Stimulated activated naive B cell treated with anti-CD40 and anti-IgM and Interleukin-4, amounts not matched to agents 10 μg/mL and 1 μg/mL and 100 μg/mL, for 72 hours (primary cell): ENCODE results near the gene SMG6.

ENCODE experiments used
- ATAC-seq, 2 donors: fragments of 150-1000 bp; cut with Tn5 transposase; replicated peaks; 2 replicates each; pipeline ENCODE4 v1.10.0; 2021; ENCODE audit warnings: moderate library complexity in 1 of 2
- DNase-seq: peaks from one replicate; pipeline ENCODE4 v3.0.0; 2021
- H3K27ac Mint-ChIP-seq: one replicate; pipeline ENCODE4 v1.8.0; 2022; ENCODE audit warnings: mild to moderate bottlenecking, mixed read lengths
- H3K27me3 Mint-ChIP-seq, 2 donors: one replicate each; pipeline ENCODE4 v1.8.0; 2022; ENCODE audit warnings: mixed read lengths in 2 of 2
- H3K36me3 Mint-ChIP-seq, 2 donors: one replicate each; pipeline ENCODE4 v1.8.0; 2022; ENCODE audit warnings: mixed read lengths in 2 of 2, mild to moderate bottlenecking in 1 of 2
- H3K4me1 Mint-ChIP-seq, 2 donors: one replicate each; pipeline ENCODE4 v1.8.0; 2022; ENCODE audit warnings: mixed read lengths in 2 of 2, mild to moderate bottlenecking in 1 of 2
- H3K4me3 Mint-ChIP-seq, 2 donors: one replicate each; pipeline ENCODE4 v1.8.0; 2022; ENCODE audit warnings: mild to moderate bottlenecking in 2 of 2, mixed read lengths in 2 of 2, moderate library complexity in 1 of 2
- H3K9me3 Mint-ChIP-seq, 2 donors: one replicate each; pipeline ENCODE4 v1.8.0; 2022; ENCODE audit warnings: mixed read lengths in 2 of 2, mild to moderate bottlenecking in 1 of 2

The SMG6 gene

GRCh38 chr17:2057175-2057759 lies 246.3 kb downstream of the SMG6 start:
- H3K4me1 Mint-ChIP-seq = peaks cover 23 to 50% of the 10 kb centered on the region in 2 donors
- H3K27ac Mint-ChIP-seq = peak overlapping the region; percentile 80
- peaks cover 21 to 30% of the 10 kb centered on the region in 2 donors for H3K36me3 Mint-ChIP-seq
- H3K4me3 Mint-ChIP-seq = peak overlapping the region in 1 of 2 donors; percentile 48
- H3K27me3 Mint-ChIP-seq = peaks cover 11 to 14% of the 10 kb centered on the region in 2 donors
- no peaks in the 10 kb centered on the region for H3K9me3 Mint-ChIP-seq
- ATAC-seq (no peak), DNase-seq (no peak)

GRCh38 chr17:2056206-2057174 lies 247.1 kb downstream of the SMG6 start:
- ATAC-seq = no peak
- H3K27me3 Mint-ChIP-seq = peaks cover 19 to 22% of the 10 kb centered on the region in 2 donors
- peaks cover 30 to 58% of the 10 kb centered on the region in 2 donors for H3K4me1 Mint-ChIP-seq
- H3K4me3 Mint-ChIP-seq = peak overlapping the region; percentile 80 to 81
- H3K27ac Mint-ChIP-seq = peak overlapping the region; percentile 25
- DNase-seq = peak; percentile 24
- H3K9me3 Mint-ChIP-seq = no peaks in the 10 kb centered on the region
- H3K36me3 Mint-ChIP-seq = peaks cover 14 to 23% of the 10 kb centered on the region in 2 donors

- peaks cover 29 to 55% of the 10 kb centered on the region in 2 donors for H3K4me1 Mint-ChIP-seq
- H3K27ac Mint-ChIP-seq = no peak overlapping the region
- ATAC-seq (peak; percentile 2 to 14), DNase-seq (peak; percentile 15)
- no peaks in the 10 kb centered on the region for H3K9me3 Mint-ChIP-seq
- H3K27me3 Mint-ChIP-seq = peaks cover 23 to 24% of the 10 kb centered on the region in 2 donors
- H3K36me3 Mint-ChIP-seq = peaks cover 10 to 16% of the 10 kb centered on the region in 2 donors
- H3K4me3 Mint-ChIP-seq = peak overlapping the region; percentile 80 to 81
Observed at GRCh38 chr17:2055292-2056205, 248.0 kb downstream of the SMG6 start.

- DNase-seq (peak; percentile 74), ATAC-seq (peak; percentile 67 to 71)
- H3K9me3 Mint-ChIP-seq = no peaks in the 10 kb centered on the region
- peak within 1 kb of the TSS; percentile 73 to 81 for H3K4me3 Mint-ChIP-seq
- peaks cover 17 to 18% of the 10 kb centered on the region in 2 donors for H3K27me3 Mint-ChIP-seq
- peaks cover 4 to 9% of the 10 kb centered on the region in 2 donors for H3K36me3 Mint-ChIP-seq
- peak within 1 kb of the TSS; percentile 83 for H3K27ac Mint-ChIP-seq
- H3K4me1 Mint-ChIP-seq = peaks cover 22 to 47% of the 10 kb centered on the region in 2 donors
Observed at GRCh38 chr17:2054512-2055291, 248.9 kb downstream of the SMG6 start, which contains the start of gene HIC1. Gene HIC1 (plus strand): TSS chr17:2055103. CDS start chr17:2056691, 1,588 bp downstream.

GRCh38 chr17:2054262-2054511 lies 249.4 kb downstream of the SMG6 start:
- DNase-seq (no peak), ATAC-seq (no peak)
- peaks cover 17 to 18% of the 10 kb centered on the region in 2 donors for H3K27me3 Mint-ChIP-seq
- H3K4me3 Mint-ChIP-seq = peak overlapping the region; percentile 66 to 73
- no peaks in the 10 kb centered on the region for H3K9me3 Mint-ChIP-seq
- peaks cover 22 to 46% of the 10 kb centered on the region in 2 donors for H3K4me1 Mint-ChIP-seq
- no peak overlapping the region for H3K27ac Mint-ChIP-seq
- H3K36me3 Mint-ChIP-seq = peaks cover 0 to 6% of the 10 kb centered on the region in 2 donors

- DNase-seq (no peak), ATAC-seq (peak; percentile 9 to 24)
- no peak overlapping the region for H3K27ac Mint-ChIP-seq
- H3K9me3 Mint-ChIP-seq = no peaks in the 10 kb centered on the region
- peaks cover 17 to 18% of the 10 kb centered on the region in 2 donors for H3K27me3 Mint-ChIP-seq
- H3K36me3 Mint-ChIP-seq = peaks cover 0 to 6% of the 10 kb centered on the region in 2 donors
- peak overlapping the region; percentile 73 to 76 for H3K4me3 Mint-ChIP-seq
- peaks cover 24 to 47% of the 10 kb centered on the region in 2 donors for H3K4me1 Mint-ChIP-seq
Observed at GRCh38 chr17:2053380-2054261, 250.0 kb downstream of the SMG6 start.

GRCh38 chr17:2051933-2052559 lies 251.5 kb downstream of the SMG6 start:
- ATAC-seq = no peak
- H3K9me3 Mint-ChIP-seq = no peaks in the 10 kb centered on the region
- H3K4me1 Mint-ChIP-seq = peaks cover 27 to 54% of the 10 kb centered on the region in 2 donors
- peak overlapping the region in 1 of 2 donors; percentile 3 for H3K4me3 Mint-ChIP-seq
- peak overlapping the region; percentile 44 for H3K27ac Mint-ChIP-seq
- peaks cover 3 to 5% of the 10 kb centered on the region in 2 donors for H3K36me3 Mint-ChIP-seq
- no peak for DNase-seq
- H3K27me3 Mint-ChIP-seq = peaks cover 24 to 25% of the 10 kb centered on the region in 2 donors

GRCh38 chr17:2051061-2051932 lies 252.3 kb downstream of the SMG6 start:
- no peak for ATAC-seq
- Mint-ChIP-seq H3K4me1 (peaks cover 27 to 50% of the 10 kb centered on the region in 2 donors), H3K36me3 (peaks cover 0 to 5% of the 10 kb centered on the region in 2 donors), H3K27ac (peak overlapping the region; percentile 72), H3K27me3 (peaks cover 24 to 25% of the 10 kb centered on the region in 2 donors), H3K9me3 (no peaks in the 10 kb centered on the region), H3K4me3 (peak overlapping the region; percentile 57 to 72)
- no peak for DNase-seq

GRCh38 chr17:2050300-2051060 lies 253.1 kb downstream of the SMG6 start:
- H3K27ac Mint-ChIP-seq = no peak overlapping the region

GRCh38 chr17:2049333-2050299 lies 254.0 kb downstream of the SMG6 start:
- H3K36me3 Mint-ChIP-seq = peaks cover 5 to 8% of the 10 kb centered on the region in 2 donors
- H3K27me3 Mint-ChIP-seq = peaks cover 24 to 25% of the 10 kb centered on the region in 2 donors
- H3K4me1 Mint-ChIP-seq = peaks cover 26 to 44% of the 10 kb centered on the region in 2 donors
- peak; percentile 73 to 76 for ATAC-seq
- H3K9me3 Mint-ChIP-seq = no peaks in the 10 kb centered on the region
- H3K4me3 Mint-ChIP-seq = peak overlapping the region; percentile 77 to 82
- peak; percentile 84 for DNase-seq
- peak overlapping the region; percentile 51 for H3K27ac Mint-ChIP-seq

More at GRCh38 chr17:2050300-2051060, 253.1 kb downstream of the SMG6 start:
- Mint-ChIP-seq H3K27me3 (peaks cover 24 to 25% of the 10 kb centered on the region in 2 donors), H3K9me3 (no peaks in the 10 kb centered on the region), H3K4me3 (peak overlapping the region in 1 of 2 donors; percentile 57), H3K36me3 (peaks cover 0 to 5% of the 10 kb centered on the region in 2 donors), H3K4me1 (peaks cover 27 to 47% of the 10 kb centered on the region in 2 donors)
- ATAC-seq (peak; percentile 9 to 10), DNase-seq (peak; percentile 38)
